ENCODE data around the gene WWOX. TPM values are rescaled to one million over a fixed set of nuclear protein-coding genes. Genes with fewer than 3 reads are reported as not detected.

Gene WWOX
- total RNA-seq, 1 experiment from 2014 or later: 28.3 TPM

GRCh38 chr16:78583441-78583840 lies 484.0 kb downstream of the WWOX start:
- ChIA-PET POLR2A (ENCODE audit: unreplicated experiment) (no interaction called here), CTCF (no interaction called here)
- Histone ChIP-seq H3K4me1 (ENCODE audit: insufficient read depth, low read length) (no peaks in the 10 kb centered on the region), H3K36me3 (ENCODE audit: low read depth, low read length) (no peaks in the 10 kb centered on the region), H3K4me3 (ENCODE audit: low read length) (no peak overlapping the region), H3K9ac (ENCODE audit: low read length) (no peak overlapping the region), H2AFZ (ENCODE audit: low read length) (no peak overlapping the region), H4K20me1 (ENCODE audit: low read length) (no peaks in the 10 kb centered on the region), H3K27me3 (ENCODE audit: low read length) (no peaks in the 10 kb centered on the region), H3K27ac (ENCODE audit: low read length) (no peak overlapping the region), H3K4me2 (ENCODE audit: low read length) (no peak overlapping the region), H3K79me2 (ENCODE audit: low read length) (no peaks in the 10 kb centered on the region), H3F3A (ENCODE audit: low read length, unreplicated experiment) (no peaks in the 10 kb centered on the region), H3K9me2 (replicated peaks; ENCODE audit: low read length) (no peaks in the 10 kb centered on the region), H3K9me3 (ENCODE audit: low read length) (no peaks in the 10 kb centered on the region)
- DNase-seq: no peak
- no TSS peak for BruUV-seq (replicated peaks)
- TF ChIP-seq CTCF (conservative IDR thresholded peaks at IDR 0.05; ENCODE audit: low read depth, low read length) (no peak), EZH2phosphoT487 (IDR thresholded peaks at IDR 0.05; ENCODE audit: borderline replicate concordance, low read length) (no peak), EZH2 (IDR thresholded peaks at IDR 0.05; ENCODE audit: low read length, unreplicated experiment) (no peak)
- no peak for ATAC-seq
- intact Hi-C loops (cut with micrococcal nuclease): no loop called here

- ChIA-PET POLR2A (ENCODE audit: unreplicated experiment) (no interaction called here), CTCF (no interaction called here)
- H3K4me2 ChIP-seq (ENCODE audit: low read length): no peak overlapping the region
- H2AFZ ChIP-seq (ENCODE audit: low read length): no peak overlapping the region
- H3K27ac ChIP-seq (ENCODE audit: low read length): no peak overlapping the region
- TF ChIP-seq CTCF (conservative IDR thresholded peaks at IDR 0.05; ENCODE audit: low read depth, low read length) (no peak), EZH2 (IDR thresholded peaks at IDR 0.05; ENCODE audit: low read length, unreplicated experiment) (no peak), EZH2phosphoT487 (IDR thresholded peaks at IDR 0.05; ENCODE audit: borderline replicate concordance, low read length) (no peak)
- no peaks in the 10 kb centered on the region for H3K9me3 ChIP-seq (ENCODE audit: low read length)
- H3K79me2 ChIP-seq (ENCODE audit: low read length): no peaks in the 10 kb centered on the region
- no peaks in the 10 kb centered on the region for H3K36me3 ChIP-seq (ENCODE audit: low read depth, low read length)
- ATAC-seq (no peak), DNase-seq (no peak)
- H3F3A ChIP-seq (ENCODE audit: low read length, unreplicated experiment): no peaks in the 10 kb centered on the region
- no peak overlapping the region for H3K4me3 ChIP-seq (ENCODE audit: low read length)
- no peak overlapping the region for H3K9ac ChIP-seq (ENCODE audit: low read length)
- no peaks in the 10 kb centered on the region for H3K27me3 ChIP-seq (ENCODE audit: low read length)
- no peaks in the 10 kb centered on the region for H4K20me1 ChIP-seq (ENCODE audit: low read length)
- no TSS peak for BruUV-seq (replicated peaks)
- H3K4me1 ChIP-seq (ENCODE audit: insufficient read depth, low read length): no peaks in the 10 kb centered on the region
- intact Hi-C loops (cut with micrococcal nuclease): no loop called here
- no peaks in the 10 kb centered on the region for H3K9me2 ChIP-seq (replicated peaks; ENCODE audit: low read length)
Measured at GRCh38 chr16:78584213-78584860, 484.9 kb downstream of the WWOX start.

- H3K9me2 ChIP-seq (replicated peaks; ENCODE audit: low read length): no peaks in the 10 kb centered on the region
- no peak for ATAC-seq
- CTCF ChIA-PET: no interaction called here
- BruUV-seq (replicated peaks): no TSS peak
- H3F3A ChIP-seq (ENCODE audit: low read length, unreplicated experiment): no peaks in the 10 kb centered on the region
- H3K27ac ChIP-seq (ENCODE audit: low read length): no peak overlapping the region
- no peak overlapping the region for H3K4me2 ChIP-seq (ENCODE audit: low read length)
- POLR2A ChIA-PET (ENCODE audit: unreplicated experiment): no interaction called here
- no peaks in the 10 kb centered on the region for H3K4me1 ChIP-seq (ENCODE audit: insufficient read depth, low read length)
- no peaks in the 10 kb centered on the region for H3K36me3 ChIP-seq (ENCODE audit: low read depth, low read length)
- no peak overlapping the region for H2AFZ ChIP-seq (ENCODE audit: low read length)
- no peaks in the 10 kb centered on the region for H3K79me2 ChIP-seq (ENCODE audit: low read length)
- H3K9me3 ChIP-seq (ENCODE audit: low read length): no peaks in the 10 kb centered on the region
- no peak for TF ChIP-seq EZH2phosphoT487 (IDR thresholded peaks at IDR 0.05; ENCODE audit: borderline replicate concordance, low read length)
- no peak for TF ChIP-seq EZH2 (IDR thresholded peaks at IDR 0.05; ENCODE audit: low read length, unreplicated experiment)
- intact Hi-C loops (cut with micrococcal nuclease): no loop called here
- no peak overlapping the region for H3K9ac ChIP-seq (ENCODE audit: low read length)
- no peak for DNase-seq
- no peak overlapping the region for H3K4me3 ChIP-seq (ENCODE audit: low read length)
- no peaks in the 10 kb centered on the region for H3K27me3 ChIP-seq (ENCODE audit: low read length)
- H4K20me1 ChIP-seq (ENCODE audit: low read length): no peaks in the 10 kb centered on the region
Measured at GRCh38 chr16:78584991-78585390, 485.5 kb downstream of the WWOX start.
